ENCODE results near the gene PLIN5.
"Not testable (repeated sequence)": the region's sequence is repeated elsewhere in the genome, so short reads cannot be mapped to it uniquely, and the experiment has no call there.

The PLIN5 gene

DNA sequence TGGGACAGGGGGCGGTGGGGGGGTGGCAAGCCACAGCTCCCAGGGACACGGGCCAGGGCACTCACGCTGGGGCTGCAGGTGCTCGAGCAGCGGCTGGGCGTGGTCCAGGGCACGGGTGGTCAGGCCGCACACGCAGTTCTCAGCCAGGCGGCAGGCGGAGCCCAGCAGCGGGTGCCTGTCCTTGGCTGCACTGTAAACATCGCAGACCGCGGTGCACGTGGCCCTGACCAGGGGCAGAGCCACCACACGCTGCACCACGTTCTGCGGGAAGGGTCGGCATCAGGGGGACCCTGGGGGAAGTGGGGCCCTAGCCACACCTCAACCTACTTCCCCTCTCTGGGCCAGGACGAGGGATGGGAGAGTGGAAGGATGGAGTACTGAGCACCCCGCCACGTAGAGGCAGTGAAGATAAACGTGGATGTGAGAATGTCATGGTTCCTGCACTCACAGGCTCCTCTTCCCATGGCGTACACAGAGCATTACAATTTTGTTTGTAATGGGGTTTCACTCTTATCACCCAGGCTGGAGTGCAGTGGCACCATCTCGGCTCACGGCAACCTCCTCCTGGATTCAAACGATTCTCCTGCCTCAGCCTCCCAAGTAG lies 3.4 kb downstream of the PLIN5 start:
- no peak overlapping the region for H3K4me3 ChIP-seq (ENCODE audit: low read depth, low read length)
- CTCF ChIA-PET: no interaction called here
- TF ChIP-seq, protein P1, sequence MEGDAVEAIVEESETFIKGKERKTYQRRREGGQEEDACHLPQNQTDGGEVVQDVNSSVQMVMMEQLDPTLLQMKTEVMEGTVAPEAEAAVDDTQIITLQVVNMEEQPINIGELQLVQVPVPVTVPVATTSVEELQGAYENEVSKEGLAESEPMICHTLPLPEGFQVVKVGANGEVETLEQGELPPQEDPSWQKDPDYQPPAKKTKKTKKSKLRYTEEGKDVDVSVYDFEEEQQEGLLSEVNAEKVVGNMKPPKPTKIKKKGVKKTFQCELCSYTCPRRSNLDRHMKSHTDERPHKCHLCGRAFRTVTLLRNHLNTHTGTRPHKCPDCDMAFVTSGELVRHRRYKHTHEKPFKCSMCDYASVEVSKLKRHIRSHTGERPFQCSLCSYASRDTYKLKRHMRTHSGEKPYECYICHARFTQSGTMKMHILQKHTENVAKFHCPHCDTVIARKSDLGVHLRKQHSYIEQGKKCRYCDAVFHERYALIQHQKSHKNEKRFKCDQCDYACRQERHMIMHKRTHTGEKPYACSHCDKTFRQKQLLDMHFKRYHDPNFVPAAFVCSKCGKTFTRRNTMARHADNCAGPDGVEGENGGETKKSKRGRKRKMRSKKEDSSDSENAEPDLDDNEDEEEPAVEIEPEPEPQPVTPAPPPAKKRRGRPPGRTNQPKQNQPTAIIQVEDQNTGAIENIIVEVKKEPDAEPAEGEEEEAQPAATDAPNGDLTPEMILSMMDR (IDR thresholded peaks at IDR 0.05; ENCODE audit: insufficient read depth, low read length, missing control alignments): no peak
- no peak for DNase-seq (ENCODE audit: low read depth, low spot score)
- POLR2A ChIA-PET: no interaction called here

DNA sequence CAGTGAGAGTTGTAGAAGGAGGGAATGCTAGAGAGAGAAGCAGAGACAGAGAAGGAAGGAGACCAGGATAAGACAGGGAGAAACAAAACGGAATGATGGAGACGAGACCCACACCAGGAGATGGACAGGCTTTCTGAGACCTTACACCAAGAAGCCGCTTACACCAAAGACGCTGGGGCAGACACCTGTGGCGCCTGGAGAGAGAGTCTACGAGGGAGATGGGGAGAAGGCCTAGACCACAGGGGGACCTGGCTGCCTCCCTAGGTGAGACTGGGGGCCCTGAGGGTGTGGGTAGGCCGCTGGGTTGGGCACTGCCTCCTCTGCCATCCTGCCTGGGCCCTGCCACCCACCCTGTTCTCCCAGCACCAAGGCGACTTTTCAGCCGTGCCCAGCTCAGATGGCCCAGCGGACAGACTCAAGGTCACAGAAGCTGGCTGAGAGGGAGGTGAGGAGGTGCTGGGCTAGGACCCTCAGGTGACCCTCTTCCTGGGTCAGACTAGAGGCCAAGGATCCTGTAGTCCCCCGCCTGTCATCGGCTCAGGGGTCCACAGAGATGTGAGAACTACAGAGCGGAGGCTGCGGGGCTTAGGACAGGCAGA lies 5.0 kb downstream of the PLIN5 start:
- ChIA-PET POLR2A (no interaction called here), CTCF (no interaction called here)

DNA sequence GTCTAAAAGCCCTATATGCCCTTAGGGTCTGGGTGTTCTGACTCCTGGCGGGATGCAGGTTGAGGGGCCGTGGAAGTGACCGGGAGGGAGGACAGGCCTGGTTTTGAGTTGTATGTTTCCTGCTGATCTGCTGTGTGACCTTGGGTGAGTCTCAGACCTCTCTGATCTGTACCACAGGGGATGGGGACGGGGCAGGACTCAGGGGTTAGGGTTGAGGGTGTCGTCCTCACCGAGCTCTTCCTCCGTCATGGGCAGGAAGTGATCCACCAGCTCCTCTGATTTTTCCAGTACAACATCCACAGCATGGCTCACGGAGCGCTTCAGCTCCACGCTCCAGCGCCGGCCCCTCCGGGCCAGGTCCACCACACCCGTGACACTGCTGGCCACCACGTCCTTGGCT lies 6.2 kb downstream of the PLIN5 start:
- H3K4me3 ChIP-seq (ENCODE audit: low read depth, low read length): no peak overlapping the region
- CTCF ChIA-PET: no interaction called here
- POLR2A ChIA-PET: no interaction called here
- DNase-seq (ENCODE audit: low read depth, low spot score): no peak
- TF ChIP-seq, protein P1 (IDR thresholded peaks at IDR 0.05; ENCODE audit: insufficient read depth, low read length, missing control alignments): no peak

More for the DNA sequence above, 5.0 kb downstream of the PLIN5 start:
- no peak for DNase-seq (ENCODE audit: low read depth, low spot score)
- TF ChIP-seq, protein P1 (IDR thresholded peaks at IDR 0.05; ENCODE audit: insufficient read depth, low read length, missing control alignments): no peak
- no peak overlapping the region for H3K4me3 ChIP-seq (ENCODE audit: low read depth, low read length)

GRCh38 chr19:4527377-4527776 lies 7.6 kb downstream of the PLIN5 start:
- POLR2A ChIA-PET: not testable (repeated sequence)

DNA sequence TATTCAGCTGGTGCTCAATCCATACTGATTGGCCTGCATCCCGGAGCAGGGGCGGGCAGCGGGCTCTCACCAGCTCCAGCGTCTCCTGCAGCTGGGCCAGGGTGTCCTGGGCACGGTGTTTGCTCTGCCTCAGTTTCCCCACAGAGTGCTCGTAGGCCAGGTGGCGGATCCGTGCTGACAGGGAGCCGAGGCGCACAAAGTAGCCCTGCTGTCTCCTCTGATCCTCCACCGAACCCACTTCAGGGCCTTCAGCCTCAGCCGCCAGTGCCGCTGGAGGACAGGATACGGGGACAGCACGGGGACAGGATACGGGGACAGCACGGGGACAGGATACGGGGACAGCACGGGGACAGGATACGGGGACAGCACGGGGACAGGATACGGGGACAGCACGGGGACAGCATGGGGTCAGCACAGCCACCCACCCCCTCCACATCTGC lies 9.4 kb downstream of the PLIN5 start:
- H3K4me3 ChIP-seq (ENCODE audit: low read depth, low read length): no peak overlapping the region
- TF ChIP-seq, protein P1 (IDR thresholded peaks at IDR 0.05; ENCODE audit: insufficient read depth, low read length, missing control alignments): no peak
- POLR2A ChIA-PET: interaction anchor here (1.0 kb wide), 1 partner anchor 10 kb away, joined by 4 read pairs; the partner anchor contains the start of gene PLIN5
- CTCF ChIA-PET: interaction anchor here (0.6 to 5.8 kb wide), 25 partner anchors 9 to 261 kb away, joined by 3 to 84 read pairs (median 3); partner anchors contain the start of genes CHAF1A, LRG1 and PLIN5
- DNase-seq (ENCODE audit: low read depth, low spot score): no peak

More at GRCh38 chr19:4527377-4527776, 7.6 kb downstream of the PLIN5 start:
- DNase-seq (ENCODE audit: low read depth, low spot score); H3K4me3 ChIP-seq (ENCODE audit: low read depth, low read length): not testable (repeated sequence)
- CTCF ChIA-PET: interaction anchor here (2.0 kb wide), 1 partner anchor 32 kb away, joined by 5 read pairs; the partner anchor contains the start of gene SEMA6B

- TF ChIP-seq, protein P1 (IDR thresholded peaks at IDR 0.05; ENCODE audit: insufficient read depth, low read length, missing control alignments): peak; percentile 83
- ChIA-PET POLR2A (interaction anchor here (1.0 kb wide), 1 partner anchor 10 kb away, joined by 4 read pairs; the partner anchor contains the start of gene PLIN5), CTCF (interaction anchor here (0.6 to 5.8 kb wide), 23 partner anchors 9 to 261 kb away, joined by 3 to 84 read pairs (median 4); partner anchors contain the start of genes CHAF1A, LRG1 and PLIN5)
- no peak overlapping the region for H3K4me3 ChIP-seq (ENCODE audit: low read depth, low read length)
- DNase-seq (ENCODE audit: low read depth, low spot score): no peak
Observed at GRCh38 chr19:4524808-4525562, 10.0 kb downstream of the PLIN5 start.

Data from AG04449 (cell line).